Esophagus squamous epithelium (tissue), 5 donors: ENCODE data around the gene SLC1A7. TPM values are rescaled to one million over a fixed set of nuclear protein-coding genes. Genes with fewer than 3 reads are reported as not detected.

ENCODE experiments used
- DNase-seq: peaks from one replicate; lab custom pipeline; 2025; lab: John Stamatoyannopoulos, UW
- H3K27ac ChIP-seq, 4 donors: fragments of 200-600 bp; sonication (generic); one replicate each; pipeline ENCODE4 v1.5.1; 2016 to 2019; ENCODE audit warnings: mild to moderate bottlenecking in 1 of 4
- H3K27me3 ChIP-seq, 4 donors: fragments of 200-600 bp; sonication (generic); 1 replicate in 3 of 4; 2 replicates in 1 of 4; pipeline versions ENCODE4 v1.5.1 to v1.6.0; 2017 to 2021; ENCODE audit warnings: antibody characterized with exemption in 1 of 4
- H3K36me3 ChIP-seq, 3 donors: fragments of 200-600 bp; sonication (generic); one replicate each; pipeline ENCODE4 v1.5.1; 2016 to 2019
- H3K4me1 ChIP-seq, 3 donors: fragments of 200-600 bp; sonication (generic); one replicate each; pipeline ENCODE4 v1.5.1; 2017 to 2019
- H3K4me3 ChIP-seq, 4 donors: fragments of 200-600 bp; sonication (generic); 1 replicate in 3 of 4; 2 replicates in 1 of 4; pipeline ENCODE4 v1.5.1; 2016 to 2019; ENCODE audit warnings: mild to moderate bottlenecking in 2 of 4, moderate library complexity in 1 of 4
- H3K9me3 ChIP-seq, 3 donors: fragments of 200-600 bp; sonication (generic); one replicate each; pipeline ENCODE4 v1.5.1; 2016 to 2019
- CTCF ChIP-seq, 6 experiments: fragments of 450-650 bp in 4 of 6; fragments of 200-600 bp in 2 of 6; sonication (generic) in 2 of 6; IDR thresholded peaks; one replicate each; pipeline ENCODE4 v1.5.1; 2016 to 2019; ENCODE audit warnings: antibody characterized with exemption in 6 of 6, mild to moderate bottlenecking in 4 of 6, moderate library complexity in 4 of 6
- POLR2A ChIP-seq, 4 donors: fragments of 450-650 bp; IDR thresholded peaks; one replicate each; pipeline ENCODE4 v1.6.1; 2017; ENCODE audit warnings: antibody characterized with exemption in 4 of 4, mild to moderate bottlenecking in 4 of 4, moderate library complexity in 3 of 4
- WGBS, 2 donors: methylation state at CpG; one replicate each; pipeline ENCODE4 v1.1.5; 2018; 5-methylcytosine and 5-hydroxymethylcytosine counted together
- intact Hi-C: fragments of 100-400 bp; cut with DNase I; formaldehyde crosslinking; loops from one replicate; pipeline ENCODE4 v1.15.0; 2022
- total RNA-seq, 4 donors: library from RNA; depleted of rRNA; stranded (reverse); fragments of >200 nt; gene quantifications; one replicate each; pipeline ENCODE4 v1.1.0, GENCODE V29; 2016
- donor health status: DM: yes; HTN: yes; CAD: no.

The SLC1A7 gene
- total RNA-seq, 4 donors from 2014 or later, result 0.57 TPM; not detected in 3

GRCh38 chr1:53108646-53109580 lies 33.5 kb downstream of the SLC1A7 start:
- no peak for TF ChIP-seq POLR2A (IDR thresholded peaks at IDR 0.05)
- no peak for TF ChIP-seq CTCF (IDR thresholded peaks at IDR 0.05)
- WGBS, 2 donors, result 33 to 46% methylated on average over 14 of the region's 14 CpGs
- peaks cover 0 to 31% (median 15%) of the 10 kb centered on the region in 3 donors for H3K4me1 ChIP-seq
- no peak for DNase-seq
- H3K27me3 ChIP-seq, result no peaks in the 10 kb centered on the region
- intact Hi-C loops, result no loop called here
- H3K9me3 ChIP-seq, result no peaks in the 10 kb centered on the region
- H3K27ac ChIP-seq, result peak overlapping the region in 3 of 4 donors; percentile 2 to 21 (median 5)
- no peaks in the 10 kb centered on the region for H3K36me3 ChIP-seq
- H3K4me3 ChIP-seq, result no peak overlapping the region

- H3K27ac ChIP-seq, result no peak overlapping the region
- H3K36me3 ChIP-seq, result no peaks in the 10 kb centered on the region
- 72 to 74% methylated on average over 14 to 15 of the region's 15 CpGs for WGBS, 2 donors
- H3K27me3 ChIP-seq, result no peaks in the 10 kb centered on the region
- intact Hi-C loops, result no loop called here
- no peak for DNase-seq
- H3K4me1 ChIP-seq, result peaks cover 0 to 31% (median 15%) of the 10 kb centered on the region in 3 donors
- no peaks in the 10 kb centered on the region for H3K9me3 ChIP-seq
- H3K4me3 ChIP-seq, result no peak overlapping the region
- no peak for TF ChIP-seq POLR2A (IDR thresholded peaks at IDR 0.05)
- no peak for TF ChIP-seq CTCF (IDR thresholded peaks at IDR 0.05)
Measured at GRCh38 chr1:53107570-53108322, 34.7 kb downstream of the SLC1A7 start.

- intact Hi-C loops, result no loop called here
- Histone ChIP-seq H3K4me3 (no peak overlapping the region), H3K9me3 (no peaks in the 10 kb centered on the region), H3K36me3 (no peaks in the 10 kb centered on the region), H3K27ac (no peak overlapping the region), H3K27me3 (no peaks in the 10 kb centered on the region), H3K4me1 (peaks cover 0 to 31% (median 15%) of the 10 kb centered on the region in 3 donors)
- no peak for TF ChIP-seq CTCF (IDR thresholded peaks at IDR 0.05)
- no peak for TF ChIP-seq POLR2A (IDR thresholded peaks at IDR 0.05)
- 90 to 91% methylated on average over 7 of the region's 7 CpGs for WGBS, 2 donors
- DNase-seq, result no peak
Measured at GRCh38 chr1:53107090-53107489, 35.3 kb downstream of the SLC1A7 start.

GRCh38 chr1:53104289-53104913 lies 38.0 kb downstream of the SLC1A7 start:
- 58 to 66% methylated on average over 8 of the region's 8 CpGs for WGBS, 2 donors
- no peak for TF ChIP-seq POLR2A (IDR thresholded peaks at IDR 0.05)
- no peak for TF ChIP-seq CTCF (IDR thresholded peaks at IDR 0.05)
- no peak for DNase-seq
- H3K9me3 ChIP-seq, result no peaks in the 10 kb centered on the region
- no peaks in the 10 kb centered on the region for H3K36me3 ChIP-seq
- no peak overlapping the region for H3K4me3 ChIP-seq
- H3K27ac ChIP-seq, result no peak overlapping the region
- intact Hi-C loops, result no loop called here
- no peaks in the 10 kb centered on the region for H3K27me3 ChIP-seq
- peaks cover 0 to 10% (median 6%) of the 10 kb centered on the region in 3 donors for H3K4me1 ChIP-seq
